ENCODE data around the gene SH3GL3.
A peak's percentile ranks its signal among the peaks of the same experiment; 100 is the strongest.

SH3GL3 gene

DNA sequence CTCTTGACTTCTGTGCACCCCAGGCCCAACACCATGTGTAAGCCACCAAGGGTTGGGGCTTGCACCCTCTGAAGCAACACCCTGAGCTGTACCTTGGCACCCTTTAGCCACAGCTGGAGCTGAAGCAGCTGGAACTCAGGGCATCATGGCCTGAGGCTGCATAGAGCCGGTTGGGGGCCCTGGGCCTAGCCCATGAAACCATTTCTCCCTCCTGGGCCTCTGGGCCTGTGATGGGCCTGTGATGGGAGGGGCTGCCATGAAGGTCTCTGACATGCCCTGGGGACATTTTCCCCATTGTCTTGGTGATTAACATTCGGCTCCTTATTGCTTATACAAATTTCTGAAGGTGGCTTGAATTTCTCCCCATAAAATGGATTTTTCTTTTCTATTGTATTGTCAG, 184.4 kb downstream of the SH3GL3 start:
- no peak for DNase-seq

DNA sequence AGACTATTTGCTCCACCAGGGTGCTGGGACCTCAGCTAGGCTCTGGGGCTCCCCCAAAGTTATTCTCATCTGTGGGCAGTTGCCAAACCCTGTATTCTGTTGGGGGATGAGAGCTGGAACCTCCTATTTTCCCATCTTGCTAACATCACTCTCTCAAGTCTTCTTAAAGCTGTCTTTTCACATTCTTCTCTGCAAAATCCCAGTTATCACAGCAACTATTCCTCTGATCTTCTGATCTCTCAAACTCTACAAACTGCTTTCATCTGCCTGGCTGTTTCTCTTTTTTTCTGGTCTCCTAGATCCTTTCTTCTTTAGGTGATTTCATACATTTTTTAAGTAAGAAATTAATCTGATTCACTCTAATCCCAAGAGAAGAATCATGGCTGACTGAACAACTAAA, 196.1 kb downstream of the SH3GL3 start:
- no peak for DNase-seq

DNA sequence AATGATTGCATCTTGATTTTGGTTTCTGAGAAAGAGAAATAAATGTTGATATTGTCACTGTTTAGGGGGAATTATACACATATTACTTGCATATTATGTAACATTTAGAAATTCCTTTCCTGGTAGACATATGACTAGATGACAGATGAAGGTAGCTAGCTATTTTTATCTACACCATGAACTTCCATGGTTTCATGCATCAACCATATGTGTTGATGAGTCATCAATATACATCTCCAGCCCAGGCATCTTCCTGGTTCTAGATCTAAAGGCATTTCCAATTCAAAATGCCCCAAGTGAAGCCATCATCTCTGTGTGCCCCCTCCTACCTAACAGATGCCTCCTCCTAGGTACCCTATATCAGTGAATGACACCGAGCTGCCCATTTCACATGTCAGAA, 197.3 kb downstream of the SH3GL3 start:
- DNase-seq: no peak

GRCh38 chr15:83650831-83651230, 203.7 kb downstream of the SH3GL3 start:
- DNase-seq: no peak

GRCh38 chr15:83651541-83651940, 204.4 kb downstream of the SH3GL3 start:
- no peak for DNase-seq

- DNase-seq: no peak
Observed at GRCh38 chr15:83652626-83653204, 205.6 kb downstream of the SH3GL3 start.

DNA sequence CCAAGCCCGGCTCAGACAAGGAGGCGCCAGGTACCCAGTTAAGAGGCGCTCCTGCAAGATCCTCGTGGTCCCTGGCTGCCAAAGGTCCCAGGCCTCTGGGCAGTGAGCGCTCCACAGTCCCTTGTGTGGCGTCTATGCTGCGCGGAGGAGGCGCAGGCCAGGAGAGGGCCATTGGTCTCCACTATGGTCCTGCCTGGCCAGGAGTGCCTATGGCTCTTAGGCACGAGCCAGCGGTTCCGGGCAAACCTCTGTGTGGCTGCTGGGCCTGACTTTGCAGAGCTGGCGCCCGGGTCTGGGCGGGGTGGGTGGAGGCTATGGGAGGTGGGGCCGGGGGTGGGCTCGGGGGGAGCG, 206.1 kb downstream of the SH3GL3 start:
- no peak for DNase-seq

DNA sequence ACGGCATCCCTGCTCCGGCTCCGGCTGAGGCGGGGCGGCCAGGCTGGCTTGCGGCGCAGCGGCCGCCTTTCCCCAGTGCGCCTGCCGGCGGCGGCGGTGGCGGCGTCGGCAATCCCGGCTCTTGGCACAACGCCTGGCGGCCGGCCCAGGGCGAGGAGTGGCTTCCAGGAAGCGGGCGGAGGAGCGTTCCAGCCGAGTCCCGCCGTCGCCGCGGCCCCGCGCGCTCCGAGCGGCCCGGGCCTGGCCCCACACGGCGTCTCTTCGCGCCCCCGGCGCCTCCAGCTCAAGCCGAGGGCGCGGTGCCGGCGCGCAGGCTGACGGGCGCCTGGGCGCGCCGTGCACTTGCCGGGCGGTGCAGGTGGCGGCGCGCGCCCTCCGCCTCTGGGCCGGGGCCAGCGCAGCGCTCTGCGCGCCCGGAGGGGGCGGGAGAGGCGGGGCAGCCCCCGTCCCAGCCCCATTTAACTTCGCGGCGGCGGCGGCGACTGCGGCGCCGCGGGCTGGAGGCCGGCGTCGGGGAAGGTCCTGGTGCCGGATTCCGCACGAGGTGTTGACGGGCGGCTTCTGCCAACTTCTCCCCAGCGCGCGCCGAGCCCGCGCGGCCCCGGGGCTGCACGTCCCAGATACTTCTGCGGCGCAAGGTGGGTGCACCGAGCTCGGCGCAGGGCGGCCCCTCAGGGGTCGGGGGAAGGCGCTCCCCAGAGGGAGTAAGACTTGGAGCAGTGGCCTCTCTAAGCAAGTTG, 206.7 kb downstream of the SH3GL3 start, which contains the start of gene ADAMTSL3:
TSS of gene ADAMTSL3 (plus strand) at position 485 of the 740 bp plus-strand sequence. CDS start 1,639 bp downstream, outside the sequence.
- DNase-seq: peak; percentile 22

GRCh38 chr15:83654379-83655236, 207.5 kb downstream of the SH3GL3 start:
- no peak for DNase-seq

GRCh38 chr15:83655237-83655616, 208.1 kb downstream of the SH3GL3 start:
- DNase-seq: no peak

GRCh38 chr15:83656192-83656591, 209.1 kb downstream of the SH3GL3 start:
- no peak for DNase-seq

DNA sequence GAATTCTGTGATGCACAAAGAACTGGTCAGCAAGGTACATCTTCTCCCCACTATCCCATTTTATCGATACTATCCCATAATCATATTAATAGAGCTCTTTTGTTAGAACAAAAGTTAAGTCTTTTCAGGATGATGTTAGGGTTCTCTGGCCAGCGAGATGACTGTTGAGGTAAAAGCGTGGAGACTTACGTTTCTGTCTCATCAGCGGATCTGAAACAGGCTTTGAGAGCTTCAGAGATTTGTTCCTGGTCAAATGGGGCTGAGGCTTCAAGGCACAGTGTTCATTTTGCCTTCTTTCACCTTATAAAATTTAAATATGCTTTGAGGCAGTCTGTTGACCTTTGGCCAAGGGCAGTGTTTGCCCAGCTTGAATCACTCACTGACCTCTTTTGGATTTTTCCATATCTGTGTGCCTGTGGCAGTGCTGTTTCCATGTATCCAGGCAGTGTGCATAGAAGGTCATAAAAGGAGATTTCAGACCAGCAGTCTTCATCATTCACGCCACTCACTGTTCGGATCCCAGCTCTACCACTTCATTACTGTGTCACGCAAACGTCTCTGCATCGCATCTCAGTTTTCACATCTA, 209.9 kb downstream of the SH3GL3 start:
- no peak for DNase-seq

- no peak for DNase-seq
Observed at GRCh38 chr15:83657549-83657948, 210.4 kb downstream of the SH3GL3 start.

DNA sequence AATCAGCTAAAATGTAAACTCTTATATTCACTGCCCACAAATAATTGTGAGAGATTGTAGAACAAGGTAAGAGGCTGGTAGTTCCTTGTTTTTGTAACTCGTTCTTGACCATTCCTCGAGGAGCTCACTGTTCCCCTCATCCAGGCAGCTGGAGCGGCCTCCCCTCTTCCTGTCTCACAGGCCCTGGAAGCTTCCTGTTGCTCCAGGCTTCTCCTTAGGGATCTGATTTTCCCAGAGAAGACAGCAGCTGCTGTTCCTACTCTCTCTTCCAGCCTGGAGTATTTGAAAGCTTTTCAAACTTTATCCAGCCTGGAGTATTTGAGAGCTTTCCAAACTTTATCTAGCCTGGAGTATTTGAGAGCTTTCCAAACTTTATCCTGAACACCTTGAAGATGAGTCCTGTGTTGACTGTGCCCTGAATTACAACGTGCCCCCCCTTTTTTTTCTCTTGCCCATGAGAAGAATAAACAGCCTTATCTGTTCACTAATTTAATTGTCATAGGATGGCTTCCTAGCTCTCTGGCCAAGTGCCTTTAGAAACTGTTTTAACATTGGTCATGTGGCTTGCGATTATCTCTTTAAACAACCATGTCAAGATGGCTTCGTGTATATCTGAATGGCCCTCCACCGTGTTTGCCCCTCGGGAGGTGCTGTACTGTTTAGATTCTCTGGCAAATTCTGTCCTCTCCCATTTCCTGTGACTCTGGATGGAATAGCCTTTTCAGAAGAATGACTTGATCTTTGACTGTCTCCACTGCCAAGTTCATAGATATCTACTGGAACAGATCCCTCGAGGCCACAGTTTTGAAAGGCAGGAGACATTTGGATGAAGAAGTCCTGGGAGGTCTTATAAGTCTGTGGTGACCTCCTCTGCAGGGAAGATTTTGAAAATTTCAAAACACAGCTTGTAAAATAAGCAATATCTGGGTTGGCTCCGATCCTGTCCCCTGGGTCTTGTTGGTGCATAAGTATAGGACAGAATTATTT, 211.6 kb downstream of the SH3GL3 start:
- DNase-seq: no peak

DNA sequence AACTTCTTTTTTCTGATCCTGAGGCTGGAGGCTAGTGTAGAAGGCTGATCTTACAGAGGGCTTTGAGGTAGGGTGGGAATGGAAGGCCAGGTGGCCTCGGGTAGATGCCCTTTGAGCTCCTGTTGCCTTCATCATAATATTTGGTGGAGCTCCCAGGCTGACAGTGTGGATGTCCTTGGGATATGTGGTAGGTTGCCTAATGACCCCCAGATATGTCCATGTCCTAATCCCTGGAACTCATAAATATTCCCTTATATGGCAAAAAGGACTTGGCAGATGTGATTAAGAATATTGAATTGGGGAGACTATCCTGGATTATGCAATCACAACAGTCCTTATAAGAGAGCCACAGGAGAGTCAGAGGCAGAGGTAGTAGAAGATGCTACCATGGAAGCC, 212.3 kb downstream of the SH3GL3 start:
- DNase-seq: no peak

GRCh38 chr15:83665480-83665879, 218.3 kb downstream of the SH3GL3 start:
- no peak for DNase-seq

All from NCI-H2171 (cell line).